Right cardiac atrium (tissue), 5 donors: ENCODE data around the gene RGS17. TPM values are rescaled to one million over a fixed set of nuclear protein-coding genes. Genes with fewer than 3 reads are reported as not detected.
"Not testable (repeated sequence)": the region's sequence is repeated elsewhere in the genome, so short reads cannot be mapped to it uniquely, and the experiment has no call there.

Experiments
- ATAC-seq, 2 donors: fragments of 200-7000 bp; cut with Tn5 transposase; one replicate each; pipeline versions ENCODE4 v1.8.0 to v1.9.1; 2020; ENCODE audit warnings: moderate library complexity in 2 of 2, mild to moderate bottlenecking in 1 of 2
- DNase-seq, 3 donors: peaks; one replicate each; pipeline ENCODE4 v3.0.0-alpha.2; 2020
- H3K27ac ChIP-seq: one replicate; pipeline ENCODE4 v1.5.1; 2013; ENCODE audit warnings: mild to moderate bottlenecking, low read length, control low read depth, moderate library complexity
- H3K27me3 ChIP-seq: one replicate; pipeline ENCODE4 v1.6.1; 2013; ENCODE audit not compliant: control insufficient read depth, insufficient read depth
- H3K4me1 ChIP-seq: one replicate; pipeline ENCODE4 v1.6.1; 2013; ENCODE audit warnings: low read length; ENCODE audit not compliant: control insufficient read depth, insufficient read depth
- H3K4me3 ChIP-seq: one replicate; pipeline ENCODE4 v1.5.1; 2013; ENCODE audit warnings: low read length, control low read depth
- H3K9me3 ChIP-seq: one replicate; pipeline ENCODE4 v1.6.1; 2013; ENCODE audit warnings: low read length; ENCODE audit not compliant: control insufficient read depth
- WGBS: extraction: QIAGEN DNeasy Blood & Tissue Kit; methylation state at CpG from one replicate; pipeline ENCODE4 v1.1.7; 2013; 5-methylcytosine and 5-hydroxymethylcytosine counted together
- intact Hi-C, 4 donors: fragments of 100-400 bp; cut with DNase I; formaldehyde crosslinking; loops; one replicate each; pipeline versions ENCODE4 v1.11.0 to v1.14.0; 2022 to 2023
- polyA plus RNA-seq: library from polyadenylated mRNA; stranded (reverse); fragments of 200-250 nt; gene quantifications from one replicate; pipeline ENCODE4 v1.2.3, GENCODE V29; 2013
- total RNA-seq, 4 donors: library from RNA; stranded (reverse); fragmentation: NEBNext Ultra II Directional; extraction: Animal tissue kit (Norgen Biotek cat#: 25700); gene quantifications; one replicate each; pipeline ENCODE4 v1.2.1, GENCODE V29; 2021
- donor health status: healthy with polysubstance abuse.
- donor health status: DM: no; HTN: yes; CAD: no.
- donor health status: DM: no; HTN: no; CAD: no.
- donor health status: DM: no; HTN: yes; CAD: no; lungs with severe emphysema.
- donor health status: DM: yes; HTN: yes; CAD: no.

RGS17 gene
- total and polyA plus RNA-seq, 5 donors: 0.07 to 0.47 (median 0.25) TPM

DNA sequence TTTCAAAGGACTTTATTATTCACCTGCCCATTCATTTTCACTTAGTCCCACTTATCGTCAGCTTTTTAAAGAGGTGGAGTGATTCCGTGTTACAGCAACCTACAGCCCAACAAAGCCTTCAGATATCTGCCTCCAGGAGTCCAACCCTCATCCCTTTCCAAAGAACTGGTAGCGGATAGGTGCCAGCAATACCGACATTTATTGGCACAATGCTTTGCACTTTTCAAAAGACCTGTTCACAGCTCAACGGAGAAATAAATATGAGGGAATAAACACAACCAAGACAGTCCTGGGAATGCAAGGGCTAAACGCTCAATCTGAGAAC lies 127.8 kb downstream of the RGS17 start:
- peak overlapping the region; percentile 94 for H3K27ac ChIP-seq
- ATAC-seq (peak; percentile 1 to 31), DNase-seq (no peak)
- H3K27me3 ChIP-seq: no peaks in the 10 kb centered on the region
- intact Hi-C loops: no loop called here
- H3K4me1 ChIP-seq: peaks cover 2% of the 10 kb centered on the region
- H3K4me3 ChIP-seq: peak overlapping the region; percentile 95
- no peaks in the 10 kb centered on the region for H3K9me3 ChIP-seq
- 2% methylated on average over 6 of the region's 6 CpGs for WGBS

DNA sequence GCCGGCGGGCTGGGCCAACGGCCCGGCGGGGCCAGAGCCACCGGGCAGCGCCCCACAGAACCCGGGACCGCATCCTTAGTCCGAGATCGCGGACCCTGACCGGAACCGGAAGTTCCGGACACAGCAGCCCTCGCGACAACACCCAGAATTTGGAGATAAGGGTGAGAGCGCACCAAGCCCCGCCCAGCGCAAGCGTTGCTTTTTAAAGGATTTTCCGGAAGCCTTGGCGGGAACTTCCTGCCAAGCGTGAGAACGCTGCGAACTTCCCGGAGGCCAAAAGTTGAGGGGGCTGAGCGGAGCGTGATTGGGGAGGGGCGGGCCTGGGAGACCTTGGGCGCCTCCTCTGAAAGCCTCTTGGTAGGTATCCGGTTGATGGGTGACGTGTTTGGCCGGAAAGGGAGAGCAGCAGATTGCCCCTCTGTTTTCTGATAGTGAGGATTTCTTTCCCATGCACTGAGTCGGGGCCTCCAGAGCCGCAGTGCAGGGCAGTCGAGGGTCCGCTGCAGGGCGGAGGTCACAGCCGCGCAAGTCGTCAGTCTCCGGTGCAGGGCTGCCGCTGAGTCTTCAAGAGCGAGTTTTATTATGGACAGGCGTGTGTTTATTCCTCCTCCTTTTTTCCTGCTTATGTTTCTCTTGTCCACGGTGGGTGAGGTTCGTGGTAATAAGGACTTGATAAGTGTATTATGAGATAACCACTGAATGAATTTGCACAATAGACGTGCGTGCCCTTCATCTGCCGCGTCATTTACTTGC lies 128.3 kb downstream of the RGS17 start, which contains the start of gene MTRF1L:
Gene MTRF1L, minus strand, starts transcription at position 97 of the 753 bp plus-strand sequence. Its CDS starts 24 bp downstream, at position 73.
- DNase-seq (peak; percentile 96 to 98 (median 97)), ATAC-seq (peak; percentile 98 to 99)
- Histone ChIP-seq H3K27me3 (no peaks in the 10 kb centered on the region), H3K27ac (peak within 1 kb of the TSS; percentile 94), H3K9me3 (no peaks in the 10 kb centered on the region), H3K4me1 (peaks cover 2% of the 10 kb centered on the region), H3K4me3 (peak within 1 kb of the TSS; percentile 95)
- intact Hi-C loops: no loop called here
- under 1% methylated on average over 52 of the region's 52 CpGs for WGBS

DNA sequence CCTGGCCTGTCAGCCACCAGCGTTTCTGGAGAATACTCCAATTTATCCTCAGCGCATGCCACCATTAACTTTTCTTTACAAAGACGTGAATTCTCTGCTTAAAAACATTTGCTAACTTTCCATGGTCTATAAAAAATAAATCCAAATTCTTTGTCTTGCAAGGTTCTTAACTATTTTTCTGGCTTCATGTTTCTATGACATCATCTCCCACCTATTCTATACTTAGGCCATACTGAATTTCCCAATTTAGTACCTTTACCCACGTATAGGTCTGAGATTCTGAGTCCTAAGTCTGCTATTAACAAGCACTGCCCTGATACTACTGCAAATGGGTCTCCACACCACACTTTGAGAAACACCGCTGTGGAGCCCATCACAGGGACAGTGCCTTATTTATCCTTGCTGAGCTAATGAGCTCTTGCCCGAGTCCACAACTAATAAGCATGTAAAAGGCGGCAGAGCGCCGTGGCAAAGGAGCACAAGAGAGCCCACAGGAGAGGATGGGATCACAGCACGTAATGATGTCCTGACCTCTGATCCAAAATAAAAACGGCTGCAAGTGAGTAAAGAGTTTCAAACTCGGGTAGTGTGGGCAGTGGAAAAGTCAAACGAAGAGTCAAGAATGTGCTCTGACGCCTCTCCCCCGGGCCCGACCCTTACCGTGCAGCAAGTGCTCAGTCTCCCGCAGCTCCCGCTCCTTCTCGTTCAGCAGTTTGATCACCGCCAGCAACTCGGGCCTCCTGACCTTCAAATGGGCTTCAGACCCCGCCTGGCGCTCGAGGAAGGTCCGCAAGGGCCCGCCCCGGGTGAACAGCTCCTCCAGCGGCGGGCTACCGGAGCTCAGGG lies 129.1 kb downstream of the RGS17 start:
- Histone ChIP-seq H3K4me1 (peaks cover 2% of the 10 kb centered on the region), H3K27ac (peak overlapping the region; percentile 89), H3K4me3 (peak overlapping the region; percentile 95), H3K9me3 (no peaks in the 10 kb centered on the region), H3K27me3 (no peaks in the 10 kb centered on the region)
- intact Hi-C loops: no loop called here
- DNase-seq (no peak), ATAC-seq (peak; percentile 2 to 5)
- 5% methylated on average over 25 of the region's 31 CpGs for WGBS

DNA sequence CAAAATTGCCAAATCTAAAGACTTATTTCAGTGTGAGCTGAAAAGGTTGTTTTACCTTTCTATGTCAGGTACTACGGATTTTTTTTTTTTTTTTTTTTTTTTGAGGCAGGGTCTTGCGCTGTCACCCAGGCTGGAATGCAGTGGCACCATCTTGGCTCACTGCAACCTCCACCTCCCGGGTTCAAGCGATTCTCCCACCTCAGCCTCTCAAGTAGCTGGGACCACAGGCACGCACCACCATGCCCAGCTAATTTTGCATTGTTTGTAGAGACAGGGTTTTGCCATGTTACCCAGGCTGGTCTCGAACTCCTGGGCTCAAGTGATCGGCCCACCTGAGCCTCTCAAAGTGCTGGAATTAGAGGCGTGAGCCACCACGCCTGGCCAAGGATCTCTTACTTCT lies 130.3 kb downstream of the RGS17 start:
- H3K27ac ChIP-seq, DNase-seq, ATAC-seq, H3K4me1 ChIP-seq, H3K9me3 ChIP-seq, intact Hi-C loops, H3K4me3 ChIP-seq, H3K27me3 ChIP-seq: not testable (repeated sequence)
- 95% methylated on average over 9 of the region's 9 CpGs for WGBS

DNA sequence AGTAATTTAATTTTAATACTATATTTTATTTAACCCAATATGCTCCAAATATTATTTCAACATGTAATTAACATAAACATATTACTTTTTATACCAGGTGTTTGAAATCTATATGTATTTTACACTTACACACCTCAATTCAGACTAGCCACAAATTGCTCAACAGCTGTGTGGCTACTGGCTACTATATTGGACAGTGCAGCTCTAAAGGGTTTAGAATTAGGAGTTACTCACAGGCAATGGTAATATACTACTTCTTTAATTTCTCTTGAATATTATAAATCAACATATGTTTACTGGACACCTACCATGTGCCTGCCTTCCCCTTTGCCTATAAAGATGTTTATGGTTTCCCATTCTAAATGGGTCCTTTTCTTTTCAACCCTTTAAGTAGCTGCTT lies 130.8 kb downstream of the RGS17 start:
- H3K4me3 ChIP-seq: no peak overlapping the region
- DNase-seq: no peak
- intact Hi-C loops: no loop called here
- no peak overlapping the region for H3K27ac ChIP-seq
- no peaks in the 10 kb centered on the region for H3K9me3 ChIP-seq
- no peaks in the 10 kb centered on the region for H3K27me3 ChIP-seq
- ATAC-seq: no peak
- H3K4me1 ChIP-seq: peaks cover 2% of the 10 kb centered on the region

DNA sequence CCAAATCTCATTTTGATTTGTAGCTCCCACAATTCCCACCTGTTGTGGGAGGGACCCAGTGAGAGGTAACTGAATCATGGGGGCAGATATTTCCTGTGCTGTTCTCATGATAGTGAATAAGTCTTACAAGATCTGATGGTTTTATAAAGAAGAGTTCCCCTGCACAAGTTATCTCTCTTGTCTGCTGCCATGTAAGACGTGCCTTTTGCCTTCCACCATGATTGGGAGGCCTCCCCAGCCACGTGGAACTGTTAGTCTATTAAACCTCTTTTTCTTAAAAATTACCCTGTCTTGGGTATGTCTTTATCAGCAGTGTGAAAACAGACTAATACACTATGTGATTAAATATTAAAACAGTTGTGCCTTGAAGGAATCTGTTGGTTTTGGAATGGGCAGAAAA lies 131.5 kb downstream of the RGS17 start:
- H3K27me3 ChIP-seq, H3K4me1 ChIP-seq, ATAC-seq, H3K27ac ChIP-seq, intact Hi-C loops, H3K4me3 ChIP-seq, H3K9me3 ChIP-seq: not testable (repeated sequence)
- peak in 1 of 3 donors; percentile 37 for DNase-seq
- WGBS: 48% methylated on average over 2 of the region's 2 CpGs

DNA sequence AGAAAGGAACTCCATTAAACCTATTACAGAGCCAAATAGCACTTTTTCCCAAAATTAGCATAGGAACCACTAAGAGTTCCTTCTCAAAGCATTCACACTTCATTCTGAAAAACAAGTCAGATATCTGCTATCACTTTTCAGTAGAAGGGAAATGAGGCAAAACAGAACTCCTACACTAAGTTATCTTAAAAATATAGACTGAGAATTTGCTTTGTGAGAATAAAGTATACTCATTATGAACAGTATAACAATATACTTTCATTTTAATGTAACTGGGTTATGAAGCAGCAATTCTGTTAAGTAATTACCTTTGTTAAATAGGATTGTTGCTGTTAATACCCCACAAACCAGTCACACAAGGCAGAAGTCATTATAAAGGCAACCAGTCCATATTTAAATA lies 137.2 kb downstream of the RGS17 start:
- no peak for DNase-seq
- Histone ChIP-seq H3K27ac (no peak overlapping the region), H3K4me1 (no peaks in the 10 kb centered on the region), H3K9me3 (no peaks in the 10 kb centered on the region), H3K27me3 (no peaks in the 10 kb centered on the region), H3K4me3 (no peak overlapping the region)
- ATAC-seq: no peak
- intact Hi-C loops: no loop called here

DNA sequence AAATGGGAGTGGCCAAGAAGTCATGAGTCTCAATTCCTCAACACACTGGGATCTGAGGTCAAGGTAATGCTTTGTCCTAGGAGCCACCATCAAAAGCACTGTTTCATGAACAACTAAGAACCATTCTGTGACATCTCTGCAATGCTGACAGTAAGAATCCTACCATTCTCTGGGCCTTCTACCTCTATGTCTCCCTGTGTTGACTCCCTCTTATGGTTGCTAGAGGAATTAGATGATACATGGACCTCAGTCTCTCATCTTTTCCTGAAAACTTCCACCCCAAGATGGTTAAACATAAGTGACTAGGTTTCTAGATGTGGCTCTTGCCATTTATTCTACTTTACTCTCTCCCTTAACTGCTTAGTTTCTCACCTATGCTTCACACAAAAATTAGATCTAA lies 137.7 kb downstream of the RGS17 start:
- DNase-seq (no peak), ATAC-seq (no peak)
- no peaks in the 10 kb centered on the region for H3K4me1 ChIP-seq
- no peaks in the 10 kb centered on the region for H3K9me3 ChIP-seq
- no peaks in the 10 kb centered on the region for H3K27me3 ChIP-seq
- no peak overlapping the region for H3K4me3 ChIP-seq
- intact Hi-C loops: no loop called here
- H3K27ac ChIP-seq: no peak overlapping the region

DNA sequence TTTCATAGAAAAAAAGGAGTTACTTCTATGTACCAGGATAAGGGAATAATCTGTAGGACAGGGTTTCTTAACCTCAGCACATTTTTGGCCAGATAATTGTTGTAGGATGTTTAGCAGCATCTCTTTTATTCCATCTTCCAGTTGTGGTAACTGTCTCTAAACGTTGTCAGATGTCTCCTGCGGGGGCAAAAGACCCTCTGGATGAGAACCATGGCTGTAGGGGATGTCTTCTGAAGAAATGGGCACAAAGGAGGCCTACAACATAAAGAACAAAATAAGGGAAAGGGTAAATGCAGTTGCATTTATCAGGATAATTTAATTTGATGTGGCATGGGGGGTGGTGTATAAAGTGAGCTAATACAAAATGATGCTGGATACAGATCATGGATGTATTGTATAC lies 144.1 kb downstream of the RGS17 start:
- Histone ChIP-seq H3K9me3 (no peaks in the 10 kb centered on the region), H3K27me3 (no peaks in the 10 kb centered on the region), H3K4me1 (peaks cover 5% of the 10 kb centered on the region), H3K4me3 (no peak overlapping the region), H3K27ac (no peak overlapping the region)
- WGBS: 81% methylated on average over 2 of the region's 2 CpGs
- DNase-seq: no peak
- no peak for ATAC-seq
- intact Hi-C loops: no loop called here

DNA sequence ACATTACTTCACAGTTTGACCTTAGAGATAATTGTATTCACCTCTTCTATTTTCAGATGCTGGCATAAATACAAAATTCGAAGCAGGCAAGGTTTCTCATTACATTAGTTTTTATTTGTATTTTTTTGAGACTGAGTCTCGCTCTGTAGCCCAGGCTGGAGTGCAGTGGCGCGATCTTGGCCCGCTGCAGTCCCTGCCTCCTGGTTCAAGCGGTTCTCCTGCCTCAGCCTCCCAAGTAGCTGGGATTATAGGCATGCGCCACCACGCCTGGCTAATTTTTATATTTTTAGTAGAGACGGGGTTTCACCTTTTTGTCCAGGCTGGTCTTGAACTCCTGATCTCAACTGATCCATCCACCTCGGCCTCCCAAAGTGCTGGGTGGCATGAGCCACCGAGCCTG lies 145.8 kb downstream of the RGS17 start:
- ATAC-seq, H3K27me3 ChIP-seq, H3K9me3 ChIP-seq, H3K4me1 ChIP-seq, H3K27ac ChIP-seq, intact Hi-C loops, H3K4me3 ChIP-seq: not testable (repeated sequence)
- peak in 1 of 3 donors; percentile 15 for DNase-seq
- WGBS: 88% methylated on average over 11 of the region's 11 CpGs

DNA sequence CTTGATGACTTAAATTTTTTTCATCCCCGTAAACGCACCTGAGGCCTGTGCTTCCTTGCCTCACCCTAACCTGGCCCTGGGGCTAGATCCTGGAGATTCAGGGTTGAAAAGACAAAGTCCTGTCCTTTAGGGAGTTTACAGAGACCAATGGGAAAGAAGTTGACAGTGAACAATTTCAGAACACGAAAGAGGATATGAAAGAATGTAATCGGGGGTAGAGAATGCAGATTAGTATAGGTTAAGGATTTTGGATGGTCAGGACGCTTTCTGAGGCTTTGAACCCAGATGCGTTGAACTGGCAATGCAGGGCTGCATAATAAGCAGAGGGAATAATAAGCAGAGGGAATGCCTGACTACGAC lies 146.6 kb downstream of the RGS17 start:
- intact Hi-C loops: no loop called here

More for the DNA sequence above, 146.6 kb downstream of the RGS17 start:
- Histone ChIP-seq H3K27ac (peak overlapping the region; percentile 88), H3K4me1 (peaks cover 5% of the 10 kb centered on the region), H3K4me3 (peak overlapping the region; percentile 76), H3K27me3 (no peaks in the 10 kb centered on the region), H3K9me3 (no peaks in the 10 kb centered on the region)
- DNase-seq: no peak
- 8% methylated on average over 7 of the region's 7 CpGs for WGBS
- no peak for ATAC-seq
